ENCODE data around the gene USH2A.

DNA sequence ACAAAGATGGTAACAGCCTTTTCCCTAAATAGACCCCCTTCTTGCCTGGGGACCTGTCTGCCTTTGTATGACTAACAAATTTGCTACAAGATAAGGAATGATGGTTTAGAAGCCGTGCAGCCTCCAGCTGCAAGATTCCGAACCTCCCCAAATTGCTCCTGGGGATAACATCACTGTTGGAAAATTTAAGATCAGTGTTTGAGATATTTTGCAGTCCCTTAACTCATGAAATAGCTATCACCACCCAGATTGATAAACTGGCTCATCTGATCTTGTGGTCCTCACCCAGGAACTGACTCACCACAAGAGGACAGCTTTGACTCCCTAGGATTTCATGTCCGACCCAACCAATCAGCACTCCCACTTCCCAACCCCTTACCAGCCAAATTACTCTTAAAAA is 254.7 kb downstream of the USH2A start:
- TF ChIP-seq POLR2A (IDR thresholded peaks at IDR 0.05; ENCODE audit: low read length) (no peak), GATA1 (IDR thresholded peaks at IDR 0.05; ENCODE audit: low read depth, low read length) (no peak)
